Gastrocnemius medialis (tissue), 4 donors: ENCODE results near the gene ANKS1B. TPM values are rescaled to one million over a fixed set of nuclear protein-coding genes. Genes with fewer than 3 reads are reported as not detected.

Experiments used
- ATAC-seq, 2 donors: fragments of 150-250 bp; one replicate each; pipeline ENCODE4 v1.9.1; 2016
- DNase-seq, 2 donors: peaks; one replicate each; pipeline ENCODE4 v3.0.0-alpha.2; 2019
- H3K27ac ChIP-seq, 4 donors: fragments of 200-600 bp; sonication (generic); 1 replicate in 1 of 4; 2 replicates in 3 of 4; pipeline ENCODE4 v1.5.1; 2016 to 2018; ENCODE audit warnings: mild to moderate bottlenecking in 2 of 4, moderate library complexity in 1 of 4
- H3K27me3 ChIP-seq, 3 donors: fragments of 200-600 bp; sonication (generic) in 2 of 3; 1 replicate in 1 of 3; 2 replicates in 2 of 3; pipeline versions ENCODE4 v1.5.1 to v1.6.0; 2016 to 2019; ENCODE audit warnings: mild to moderate bottlenecking in 1 of 3, moderate library complexity in 1 of 3
- H3K36me3 ChIP-seq, 2 donors: fragments of 200-600 bp; sonication (generic) in 1 of 2; one replicate each; pipeline ENCODE4 v1.5.1; 2017 to 2018
- H3K4me1 ChIP-seq, 2 donors: fragments of 200-600 bp; sonication (generic) in 1 of 2; one replicate each; pipeline ENCODE4 v1.5.1; 2016 to 2017; ENCODE audit warnings: mild to moderate bottlenecking in 2 of 2
- H3K4me3 ChIP-seq, 4 donors: fragments of 200-600 bp; sonication (generic) in 3 of 4; 1 replicate in 1 of 4; 2 replicates in 3 of 4; pipeline ENCODE4 v1.5.1; 2016 to 2019; ENCODE audit warnings: mild to moderate bottlenecking in 2 of 4
- H3K9me3 ChIP-seq, 3 donors: fragments of 200-600 bp; sonication (generic) in 2 of 3; 1 replicate in 1 of 3; 2 replicates in 2 of 3; pipeline ENCODE4 v1.5.1; 2016 to 2019
- CTCF ChIP-seq, 5 experiments: fragments of 450-650 bp in 3 of 5; fragments of 200-600 bp in 2 of 5; sonication (generic) in 2 of 5; IDR thresholded peaks in 4 of 5; conservative IDR thresholded peaks in 1 of 5; 1 replicate in 4 of 5; 2 replicates in 1 of 5; pipeline ENCODE4 v1.5.1; 2016 to 2019; ENCODE audit warnings: antibody characterized with exemption in 5 of 5, mild to moderate bottlenecking in 3 of 5, moderate library complexity in 3 of 5
- POLR2A ChIP-seq, 2 donors: fragments of 450-650 bp; IDR thresholded peaks; one replicate each; pipeline ENCODE4 v1.6.1; 2017; ENCODE audit warnings: antibody characterized with exemption in 2 of 2, mild to moderate bottlenecking in 2 of 2, moderate library complexity in 2 of 2
- in situ Hi-C, 4 donors: fragments of 200-750 bp; cut with MboI; loops; one replicate each; pipeline versions ENCODE4 v1.15.0 to v1.8.0; 2017; ENCODE audit warnings: low sequenced_read_pairs in 4 of 4
- intact Hi-C: fragments of 100-400 bp; cut with DNase I; formaldehyde crosslinking; loops from one replicate; pipeline ENCODE4 v1.15.1; 2023; ENCODE audit warnings: low total_unique reads
- total RNA-seq, 4 donors: library from RNA; depleted of rRNA; stranded (reverse); fragments of >200 nt; gene quantifications; one replicate each; pipeline versions ENCODE4 v1.1.0 to v1.2.3, GENCODE V29; 2016

Gene ANKS1B
- total RNA-seq, 4 donors from 2014 or later: 3.9 to 14.5 (median 5.7) TPM

GRCh38 chr12:99911081-99911480, 73.7 kb downstream of the ANKS1B start:
- Histone ChIP-seq H3K27ac (peak overlapping the region; percentile 65 to 79 (median 74)), H3K27me3 (no peaks in the 10 kb centered on the region), H3K36me3 (no peaks in the 10 kb centered on the region), H3K4me3 (peak overlapping the region; percentile 10 to 27 (median 22)), H3K9me3 (no peaks in the 10 kb centered on the region), H3K4me1 (peaks cover 0 to 18% of the 10 kb centered on the region in 2 donors)
- in situ Hi-C loops (no loop called here), intact Hi-C loops (loop anchor here (2.0 kb wide), 2 partner anchors 74 to 232 kb away; partner anchors contain the start of genes ANKS1B and BLTP3B)
- TF ChIP-seq POLR2A (IDR thresholded peaks at IDR 0.05) (no peak), CTCF (IDR thresholded peaks at IDR 0.05 in 4 of 5, conservative IDR thresholded peaks at IDR 0.05 in 1 of 5) (peak in 1 of 5 experiments; percentile 15)
- DNase-seq: peak; percentile 20 to 61
- peak; percentile 94 for ATAC-seq

- in situ Hi-C loops: no loop called here
- intact Hi-C loops: loop anchor here (2.0 kb wide), 2 partner anchors 74 to 232 kb away; partner anchors contain the start of genes ANKS1B and BLTP3B
- DNase-seq (no peak), ATAC-seq (peak; percentile 67 to 73)
- peaks cover 0 to 18% of the 10 kb centered on the region in 2 donors for H3K4me1 ChIP-seq
- peak overlapping the region; percentile 65 to 79 (median 74) for H3K27ac ChIP-seq
- no peaks in the 10 kb centered on the region for H3K27me3 ChIP-seq
- H3K4me3 ChIP-seq: peak overlapping the region in 3 of 4 donors; percentile 22 to 27 (median 26)
- H3K36me3 ChIP-seq: no peaks in the 10 kb centered on the region
- no peaks in the 10 kb centered on the region for H3K9me3 ChIP-seq
- TF ChIP-seq POLR2A (IDR thresholded peaks at IDR 0.05) (no peak), CTCF (IDR thresholded peaks at IDR 0.05 in 4 of 5, conservative IDR thresholded peaks at IDR 0.05 in 1 of 5) (no peak)
Observed at GRCh38 chr12:99910342-99910741, 74.4 kb downstream of the ANKS1B start.

DNA sequence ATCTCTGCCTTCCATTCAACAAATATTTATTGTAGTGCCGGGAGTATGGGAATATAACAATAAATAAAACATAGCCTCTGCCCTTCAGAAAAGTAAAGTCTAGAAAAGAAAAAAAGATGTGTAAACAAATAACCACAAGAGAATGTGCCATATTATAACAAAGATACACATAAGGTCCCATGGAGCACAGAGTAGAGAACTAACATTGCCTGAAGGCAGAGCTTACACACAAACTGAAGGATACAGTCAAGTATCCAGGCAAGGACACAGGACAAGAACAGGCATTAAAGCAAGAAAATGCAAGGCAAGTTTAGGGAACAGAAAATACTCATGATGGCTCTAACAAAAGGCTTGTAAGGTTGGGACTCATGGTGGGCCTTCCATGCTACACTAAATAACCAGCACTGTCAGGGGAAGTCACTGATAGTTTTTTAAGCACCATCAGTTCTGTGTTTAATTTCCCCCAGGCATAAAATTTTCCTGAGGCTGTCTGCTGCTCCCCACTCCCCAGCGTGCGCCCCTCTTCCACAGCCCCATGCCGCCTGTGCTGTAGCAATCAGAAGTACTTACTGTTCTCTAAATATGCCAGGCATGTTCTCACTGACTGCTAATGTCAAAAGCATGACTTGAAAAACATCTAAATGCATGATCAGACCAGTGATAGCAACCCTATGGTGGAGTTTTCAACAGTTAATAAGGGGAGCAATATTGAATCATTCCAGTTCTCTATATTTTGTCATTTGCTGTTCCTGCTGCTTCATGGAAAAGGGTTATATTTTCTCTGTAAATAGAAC, 77.8 kb downstream of the ANKS1B start:
- no peaks in the 10 kb centered on the region for H3K36me3 ChIP-seq
- ATAC-seq (no peak), DNase-seq (no peak)
- no peaks in the 10 kb centered on the region for H3K27me3 ChIP-seq
- peak overlapping the region in 1 of 4 donors; percentile 19 for H3K27ac ChIP-seq
- H3K4me1 ChIP-seq: peaks cover 0 to 18% of the 10 kb centered on the region in 2 donors
- no peak for TF ChIP-seq CTCF (IDR thresholded peaks at IDR 0.05 in 4 of 5, conservative IDR thresholded peaks at IDR 0.05 in 1 of 5)
- TF ChIP-seq POLR2A (IDR thresholded peaks at IDR 0.05): no peak
- no peak overlapping the region for H3K4me3 ChIP-seq
- in situ Hi-C loops (no loop called here), intact Hi-C loops (no loop called here)
- H3K9me3 ChIP-seq: no peaks in the 10 kb centered on the region

DNA sequence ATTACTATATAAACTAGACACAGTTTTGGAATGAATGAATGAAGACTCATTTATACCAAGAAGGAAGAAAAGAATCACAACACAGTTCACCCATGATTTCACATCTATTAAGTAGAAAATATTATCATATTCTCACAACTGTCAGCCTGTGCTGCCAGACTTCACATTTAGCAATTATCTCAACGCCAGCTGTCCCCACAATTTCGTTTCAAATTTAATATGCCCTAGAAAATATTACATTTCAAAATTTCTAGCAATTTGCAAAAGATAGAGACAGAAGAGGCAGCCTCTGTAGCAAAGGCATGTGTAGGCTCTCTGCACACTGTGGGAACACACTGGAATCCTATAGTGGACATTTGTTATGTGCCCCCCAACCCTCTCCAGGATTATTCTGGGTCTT, 83.6 kb downstream of the ANKS1B start:
- in situ Hi-C loops: no loop called here
- no peak for TF ChIP-seq CTCF (IDR thresholded peaks at IDR 0.05 in 4 of 5, conservative IDR thresholded peaks at IDR 0.05 in 1 of 5)
- TF ChIP-seq POLR2A (IDR thresholded peaks at IDR 0.05): no peak
- ATAC-seq: no peak

More for the DNA sequence above, 83.6 kb downstream of the ANKS1B start:
- Histone ChIP-seq H3K4me1 (no peaks in the 10 kb centered on the region), H3K9me3 (no peaks in the 10 kb centered on the region), H3K27ac (no peak overlapping the region), H3K36me3 (no peaks in the 10 kb centered on the region), H3K4me3 (no peak overlapping the region), H3K27me3 (no peaks in the 10 kb centered on the region)
- no peak for DNase-seq
- intact Hi-C loops: no loop called here
